Fibroblast of skin of right biceps (primary cell): ENCODE measurements around the gene ATP6V1F.
A peak's percentile ranks its signal among the peaks of the same experiment; 100 is the strongest.

Experiments used
- DNase-seq: peaks from one replicate; pipeline ENCODE4 v3.0.0-alpha.2; 2013

The ATP6V1F gene

DNA sequence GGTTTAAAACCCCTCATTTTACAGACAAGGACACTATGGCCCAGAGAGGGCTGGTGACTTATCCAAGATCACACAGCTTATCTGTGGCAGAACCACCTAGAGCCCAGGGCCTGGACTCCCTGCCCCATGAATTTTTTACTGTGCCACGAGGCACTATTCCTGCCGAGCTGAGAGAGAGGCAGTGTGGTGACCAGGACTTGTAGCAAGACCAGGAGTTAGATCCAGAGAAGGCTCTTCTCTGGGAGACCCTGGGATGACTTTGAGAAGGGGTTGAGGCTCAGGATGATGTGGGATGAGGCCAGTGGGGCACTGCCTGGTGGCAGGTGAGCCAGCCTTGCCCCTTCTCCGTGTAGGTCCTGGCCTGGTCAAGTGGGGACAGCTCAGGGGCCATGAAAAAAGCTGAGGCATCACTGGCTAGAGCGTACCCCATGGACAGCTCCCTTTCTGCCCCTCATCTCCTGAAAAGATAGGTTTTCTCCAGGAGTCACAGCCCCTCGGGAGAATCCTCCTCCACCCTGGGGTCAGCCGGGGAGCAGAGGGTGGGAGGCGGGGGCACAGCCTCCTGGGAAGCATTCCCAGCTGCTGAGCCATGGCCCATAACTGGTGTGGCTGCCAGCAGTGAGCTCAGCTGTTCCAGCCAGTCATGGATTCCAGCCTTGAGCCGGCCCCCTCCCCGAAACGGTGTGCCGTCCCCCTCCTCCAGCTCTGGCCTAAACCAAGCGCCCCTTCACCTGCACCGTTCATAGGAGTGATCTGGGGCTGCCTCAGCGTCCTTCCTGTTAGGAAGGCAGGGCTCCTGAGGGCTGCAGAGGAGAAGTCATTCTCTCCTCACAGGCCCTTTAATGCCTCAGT, 26.6 kb upstream of the ATP6V1F start:
- DNase-seq, result peak; percentile 68

GRCh38 chr7:128836729-128837348, 25.8 kb upstream of the ATP6V1F start:
- no peak for DNase-seq

GRCh38 chr7:128837521-128837921, 25.1 kb upstream of the ATP6V1F start:
- DNase-seq, result no peak

- no peak for DNase-seq
These were observed 24.4 kb upstream of the ATP6V1F start for GRCh38 chr7:128838109-128838779.

- no peak for DNase-seq
These were observed 23.5 kb upstream of the ATP6V1F start for GRCh38 chr7:128838981-128839731.

GRCh38 chr7:128839751-128840177, 22.9 kb upstream of the ATP6V1F start:
- no peak for DNase-seq

GRCh38 chr7:128840326-128841170, 22.1 kb upstream of the ATP6V1F start:
- DNase-seq, result no peak

DNA sequence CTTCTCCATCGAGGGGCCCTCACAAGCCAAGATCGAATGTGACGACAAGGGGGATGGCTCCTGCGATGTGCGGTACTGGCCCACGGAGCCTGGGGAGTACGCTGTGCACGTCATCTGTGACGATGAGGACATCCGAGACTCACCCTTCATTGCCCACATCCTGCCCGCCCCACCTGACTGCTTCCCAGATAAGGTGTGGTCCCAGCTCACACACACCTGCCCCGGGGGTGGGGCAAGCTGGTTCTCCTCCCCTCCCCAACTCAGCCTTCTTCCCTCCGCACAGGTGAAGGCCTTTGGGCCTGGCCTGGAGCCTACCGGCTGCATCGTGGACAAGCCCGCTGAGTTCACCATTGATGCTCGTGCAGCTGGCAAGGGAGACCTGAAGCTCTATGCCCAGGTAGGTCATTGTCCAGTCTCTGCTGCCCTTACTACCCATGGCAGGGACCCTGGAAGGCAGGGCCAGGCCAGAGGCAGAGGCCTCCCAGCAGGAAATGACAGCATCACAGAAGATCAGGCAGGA, 21.4 kb upstream of the ATP6V1F start:
- no peak for DNase-seq

DNA sequence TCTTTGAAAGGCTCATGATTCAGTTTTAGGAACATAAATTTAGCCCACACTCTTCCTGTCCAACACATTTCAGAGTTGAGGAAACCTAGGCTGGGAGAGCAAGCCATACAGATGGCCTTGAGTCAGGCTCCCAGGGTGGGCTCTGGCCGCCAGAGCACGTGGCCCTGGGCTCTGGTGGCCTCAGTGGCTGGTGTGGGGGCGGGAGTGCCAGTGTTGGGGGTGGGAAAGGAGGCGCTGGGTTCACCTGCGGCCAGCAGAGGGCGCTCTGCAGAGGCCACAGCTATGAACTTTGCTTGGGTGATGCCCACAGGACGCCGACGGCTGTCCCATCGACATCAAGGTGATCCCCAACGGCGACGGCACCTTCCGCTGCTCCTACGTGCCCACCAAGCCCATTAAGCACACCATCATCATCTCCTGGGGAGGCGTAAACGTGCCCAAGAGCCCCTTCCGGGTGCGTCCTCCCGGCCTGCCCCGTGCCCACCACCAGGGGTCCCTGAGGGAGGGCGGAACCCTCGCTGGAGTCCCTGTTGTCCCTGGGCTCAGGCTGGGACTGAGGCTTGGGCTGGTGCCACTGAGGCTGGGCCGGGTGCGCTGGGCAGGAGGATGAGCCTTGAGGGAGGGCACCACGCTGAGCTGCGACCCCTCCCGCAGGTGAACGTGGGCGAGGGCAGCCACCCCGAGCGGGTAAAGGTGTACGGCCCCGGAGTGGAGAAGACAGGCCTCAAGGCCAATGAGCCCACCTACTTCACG, 20.6 kb upstream of the ATP6V1F start:
- DNase-seq, result peak; percentile 61

- no peak for DNase-seq
These were observed 19.7 kb upstream of the ATP6V1F start for GRCh38 chr7:128842674-128843641.

- DNase-seq, result no peak
These were observed 18.6 kb upstream of the ATP6V1F start for GRCh38 chr7:128843938-128844621.

- DNase-seq, result no peak
These were observed 17.8 kb upstream of the ATP6V1F start for GRCh38 chr7:128844777-128845311.

DNA sequence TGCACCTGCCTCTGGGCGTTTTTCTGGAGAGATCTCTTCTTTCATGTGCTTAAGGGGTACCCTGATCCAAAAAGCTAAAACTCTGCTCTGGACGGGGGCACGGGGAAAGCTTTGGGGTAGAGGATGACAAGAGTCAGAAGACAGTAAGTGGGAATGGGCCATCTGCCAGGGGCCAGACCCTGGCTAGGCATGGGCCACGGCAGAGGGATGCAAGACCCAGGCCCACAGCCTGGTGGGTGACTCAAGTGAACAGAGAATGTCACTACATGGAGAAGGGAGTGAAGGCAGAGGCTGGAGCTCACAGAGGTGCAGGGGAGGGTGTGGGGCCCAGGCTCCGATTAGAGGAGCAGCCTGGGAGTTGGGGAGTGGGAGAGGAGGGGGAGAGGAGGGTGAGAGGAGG, 17.2 kb upstream of the ATP6V1F start:
- DNase-seq, result no peak

DNA sequence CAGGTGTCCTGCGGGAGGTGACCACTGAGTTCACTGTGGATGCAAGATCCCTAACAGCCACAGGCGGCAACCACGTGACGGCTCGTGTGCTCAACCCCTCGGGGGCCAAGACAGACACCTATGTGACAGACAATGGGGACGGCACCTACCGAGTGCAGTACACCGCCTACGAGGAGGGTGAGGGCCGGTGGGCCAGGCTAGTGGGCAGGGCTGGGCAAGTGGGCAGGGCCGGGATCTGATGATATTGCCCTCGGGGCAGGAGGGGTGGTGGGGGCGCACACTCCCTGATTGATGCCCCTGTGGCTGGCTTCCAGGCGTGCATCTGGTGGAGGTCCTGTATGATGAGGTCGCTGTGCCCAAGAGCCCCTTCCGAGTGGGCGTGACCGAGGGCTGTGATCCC, 16.7 kb upstream of the ATP6V1F start:
- DNase-seq, result no peak

DNA sequence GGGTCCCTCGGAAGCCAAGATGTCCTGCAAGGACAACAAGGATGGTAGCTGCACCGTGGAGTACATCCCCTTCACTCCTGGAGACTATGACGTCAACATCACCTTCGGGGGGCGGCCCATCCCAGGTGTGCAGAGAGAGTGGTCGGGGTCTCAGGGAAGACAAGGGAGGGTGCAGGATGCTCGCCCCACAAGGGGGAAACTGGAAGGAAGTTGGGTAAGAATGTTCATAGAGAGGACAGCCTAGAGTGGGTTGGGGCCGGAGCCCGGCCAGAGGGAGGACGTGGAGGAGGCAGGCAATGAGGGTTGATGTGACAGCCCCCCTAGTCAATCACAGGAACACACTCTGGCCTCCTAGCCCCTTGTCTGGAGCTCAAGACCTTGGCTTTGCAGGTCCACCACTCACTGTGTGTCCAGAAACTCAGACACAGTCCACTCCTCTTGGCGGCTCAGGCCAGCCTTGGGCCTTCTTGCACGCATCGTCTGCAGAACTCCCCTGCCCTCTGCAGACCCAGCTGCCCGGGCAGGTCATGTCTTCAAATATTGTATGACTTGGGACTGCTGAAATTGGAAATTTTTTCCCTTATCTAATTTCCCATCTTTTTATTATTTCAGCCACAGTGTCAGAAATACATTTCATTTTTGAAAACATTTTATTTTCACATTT, 15.7 kb upstream of the ATP6V1F start:
- no peak for DNase-seq

GRCh38 chr7:128847721-128848211, 14.9 kb upstream of the ATP6V1F start:
- no peak for DNase-seq

DNA sequence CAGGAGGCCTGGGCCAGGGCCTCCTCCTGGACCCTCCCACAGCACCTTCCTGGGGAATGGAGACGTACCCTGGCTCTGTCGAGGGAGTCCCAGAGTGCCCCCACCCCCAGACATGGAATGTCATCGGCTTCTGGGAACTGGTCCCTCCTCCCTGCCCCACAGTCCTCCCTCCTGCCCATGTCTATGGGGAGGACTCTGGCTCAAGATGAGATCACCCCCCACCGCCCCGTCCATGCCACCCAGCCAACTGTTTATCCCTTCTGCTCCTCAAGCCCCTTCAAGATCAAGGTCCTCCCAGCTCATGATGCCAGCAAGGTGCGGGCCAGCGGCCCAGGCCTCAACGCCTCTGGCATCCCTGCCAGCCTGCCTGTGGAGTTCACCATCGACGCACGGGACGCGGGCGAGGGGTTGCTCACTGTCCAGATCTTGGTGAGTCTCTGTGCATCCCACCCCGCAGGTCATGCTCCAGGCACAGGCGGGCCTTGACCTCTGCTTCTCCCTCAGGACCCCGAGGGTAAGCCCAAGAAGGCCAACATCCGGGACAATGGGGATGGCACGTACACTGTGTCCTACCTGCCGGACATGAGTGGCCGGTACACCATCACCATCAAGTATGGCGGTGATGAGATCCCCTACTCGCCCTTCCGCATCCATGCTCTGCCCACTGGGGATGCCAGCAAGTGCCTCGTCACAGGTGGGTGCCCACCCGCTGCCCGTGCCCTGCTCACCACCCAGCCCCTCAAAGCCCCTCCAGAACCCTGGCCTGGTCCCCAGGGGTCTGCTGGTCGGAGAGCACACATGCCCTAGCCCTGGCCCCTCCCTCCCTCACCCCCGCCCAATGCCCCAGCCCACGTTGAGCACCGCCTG, 14.1 kb upstream of the ATP6V1F start:
- no peak for DNase-seq
